AG09309 (cell line): ENCODE results near the gene ABCG4.
"Not testable (repeated sequence)": the region's sequence is repeated elsewhere in the genome, so short reads cannot be mapped to it uniquely, and the experiment has no call there.

Experiments
- DNase-seq: peaks from one replicate; pipeline ENCODE4 v3.0.0-alpha.2; 2010; ENCODE audit warnings: low read depth
- H3K4me3 ChIP-seq: 2 replicates; pipeline ENCODE4 v1.5.1; 2011; ENCODE audit warnings: mild to moderate bottlenecking, low read depth, low read length, moderate library complexity; ENCODE audit not compliant: control insufficient read depth
- CTCF ChIP-seq: IDR thresholded peaks from 2 replicates; pipeline ENCODE4 v1.5.1; 2011; ENCODE audit warnings: mild to moderate bottlenecking, low read depth, low read length, inconsistent platforms; ENCODE audit not compliant: insufficient read depth, control insufficient read depth; ENCODE audit errors: missing control alignments

ABCG4 gene

GRCh38 chr11:119160151-119160550 lies 11.3 kb downstream of the ABCG4 start:
- no peak for TF ChIP-seq CTCF
- no peak for DNase-seq
- H3K4me3 ChIP-seq = no peak overlapping the region

GRCh38 chr11:119161871-119162270 lies 13.0 kb downstream of the ABCG4 start:
- no peak overlapping the region for H3K4me3 ChIP-seq
- TF ChIP-seq CTCF = no peak
- DNase-seq = no peak

- no peak for DNase-seq
- no peak for TF ChIP-seq CTCF
- no peak overlapping the region for H3K4me3 ChIP-seq
Observed at GRCh38 chr11:119166368-119167076, 17.7 kb downstream of the ABCG4 start.

GRCh38 chr11:119167077-119167458 lies 18.2 kb downstream of the ABCG4 start:
- not testable (repeated sequence) for H3K4me3 ChIP-seq, DNase-seq

GRCh38 chr11:119167933-119168332 lies 19.1 kb downstream of the ABCG4 start:
- no peak for TF ChIP-seq CTCF
- no peak for DNase-seq
- no peak overlapping the region for H3K4me3 ChIP-seq

- TF ChIP-seq CTCF = peak; percentile 90
- DNase-seq = peak; percentile 59
- H3K4me3 ChIP-seq = peak within 1 kb of the TSS; percentile 66
Observed at GRCh38 chr11:119168471-119169281, 19.8 kb downstream of the ABCG4 start, which contains the start of gene NLRX1. NLRX1 (plus strand) TSS chr11:119168725; CDS start chr11:119171404, 2,679 bp downstream.

GRCh38 chr11:119169282-119169719 lies 20.4 kb downstream of the ABCG4 start:
- no peak for DNase-seq
- TF ChIP-seq CTCF = no peak
- H3K4me3 ChIP-seq = peak overlapping the region; percentile 66
